GM12878 (cell line): Measurements from ENCODE around the gene TXNRD3. TPM values are rescaled to one million over a fixed set of nuclear protein-coding genes. Genes with fewer than 3 reads are reported as not detected.
"Not testable (repeated sequence)": the region's sequence is repeated elsewhere in the genome, so short reads cannot be mapped to it uniquely, and the experiment has no call there.

Source experiments
- ATAC-seq: fragments of 200-7000 bp; cut with Tn5 transposase; 3 replicates; pipeline ENCODE4 v1.9.1; 2020; ENCODE audit warnings: mild to moderate bottlenecking, moderate library complexity
- BruUV-seq: library from RNA; stranded (reverse); fragments of 400-500 nt; replicated peaks from 2 replicates; lab custom pipeline; 2021; lab: Mats Ljungman, UMichigan
- CTCF ChIA-PET: fragments of 300-600 bp; sonication (Branson Sonifier 250); formaldehyde crosslinking; extraction: SDS; loops from one replicate; lab custom pipeline; 2021; ENCODE audit warnings: inconsistent platforms; lab: Yijun Ruan, JAX
- POLR2A ChIA-PET: fragments of 350-600 bp; formaldehyde crosslinking; extraction: SDS; loops from one replicate; lab custom pipeline; 2021; ENCODE audit warnings: inconsistent platforms; lab: Charles Lee
- RAD21 ChIA-PET: fragments of 300-600 bp; sonication (Branson Sonifier 250); formaldehyde crosslinking; loops from one replicate; lab custom pipeline; 2023; ENCODE audit warnings: antibody characterized with exemption; ENCODE audit not compliant: unreplicated experiment; lab: Charles Lee
- SMC1A ChIA-PET: fragments of 300-600 bp; sonication (Branson Sonifier 250); formaldehyde crosslinking; loops from one replicate; lab custom pipeline; 2023; ENCODE audit not compliant: unreplicated experiment, uncharacterized antibody; lab: Charles Lee
- DNase-seq: peaks from one replicate; pipeline ENCODE4 v3.0.0-alpha.2; 2011; ENCODE audit warnings: low read depth, low spot score
- FAIRE-seq: peaks from 3 replicates; lab custom pipeline; 2011; peaks lifted over from hg19 to GRCh38; lab: Jason Lieb, UNC
- H2AFZ ChIP-seq: 2 replicates; pipeline ENCODE4 v1.6.0; 2011; ENCODE audit warnings: low read depth, low read length, control low read depth; ENCODE audit not compliant: control insufficient read depth
- H3K27ac ChIP-seq: 2 replicates; pipeline ENCODE4 v1.5.1; 2011; ENCODE audit warnings: control low read depth; ENCODE audit not compliant: control insufficient read depth, insufficient read depth
- H3K27me3 ChIP-seq, 2 experiments: replicated peaks in 1 of 2; 2 replicates each; pipeline versions ENCODE4 v1.6.0 to v1.6.1; 2011; ENCODE audit warnings: low read length in 1 of 2; ENCODE audit not compliant: control insufficient read depth in 2 of 2, insufficient read depth in 2 of 2
- H3K36me3 ChIP-seq, 2 experiments: 2 replicates each; pipeline ENCODE4 v1.5.1; 2011; ENCODE audit warnings: low read length in 1 of 2; ENCODE audit not compliant: control insufficient read depth in 2 of 2, insufficient read depth in 2 of 2
- H3K4me1 ChIP-seq: 2 replicates; pipeline ENCODE4 v1.6.1; 2011; ENCODE audit warnings: mild to moderate bottlenecking, low read length, moderate library complexity, mixed read lengths; ENCODE audit not compliant: control insufficient read depth, insufficient read depth
- H3K4me2 ChIP-seq: 2 replicates; pipeline ENCODE4 v1.6.0; 2011; ENCODE audit warnings: control low read depth; ENCODE audit not compliant: control insufficient read depth, insufficient read depth
- H3K4me3 ChIP-seq: fragments of 200-600 bp; sonication (generic); 2 replicates; pipeline ENCODE4 v1.5.1; 2016
- H3K79me2 ChIP-seq: 2 replicates; pipeline ENCODE4 v1.6.0; 2011; ENCODE audit warnings: low read length; ENCODE audit not compliant: control insufficient read depth, insufficient read depth
- H3K9ac ChIP-seq: 2 replicates; pipeline ENCODE4 v1.8.0; 2011; ENCODE audit warnings: low read length, control low read depth, mixed read lengths; ENCODE audit not compliant: control insufficient read depth, insufficient read depth
- H3K9me3 ChIP-seq: replicated peaks from 3 replicates; pipeline ENCODE4 v1.5.1; 2011; ENCODE audit warnings: mild to moderate bottlenecking, low read length; ENCODE audit not compliant: control insufficient read depth, insufficient read depth
- H4K20me1 ChIP-seq: 2 replicates; pipeline ENCODE4 v1.6.0; 2011; ENCODE audit not compliant: control insufficient read depth, insufficient read depth
- CEBPB ChIP-seq, 2 experiments: fragments of 150-350 bp in 1 of 2; IDR thresholded peaks; 2 replicates each; pipeline ENCODE4 v1.6.1; 2012 to 2014; ENCODE audit warnings: low read depth in 2 of 2, low read length in 2 of 2, borderline replicate concordance in 1 of 2, inconsistent platforms in 1 of 2
- HDAC6 ChIP-seq: fragments of 200-600 bp; sonication (generic); IDR thresholded peaks from one replicate; pipeline ENCODE4 v1.8.0; 2017; ENCODE audit warnings: antibody characterized with exemption; ENCODE audit not compliant: unreplicated experiment
- IKZF1 ChIP-seq: fragments of 450-650 bp; conservative IDR thresholded peaks from 2 replicates; pipeline ENCODE4 v1.6.1; 2017; ENCODE audit warnings: antibody characterized with exemption, mild to moderate bottlenecking
- NBN ChIP-seq: fragments of 450-650 bp; IDR thresholded peaks from 2 replicates; pipeline ENCODE4 v1.6.1; 2016
- SMC3 ChIP-seq: IDR thresholded peaks from 2 replicates; pipeline ENCODE4 v1.6.1; 2011; ENCODE audit warnings: low read length, improper control_type of control experiment, borderline replicate concordance
- TAF1 ChIP-seq: IDR thresholded peaks from 2 replicates; pipeline ENCODE4 v1.6.1; 2011; ENCODE audit warnings: mild to moderate bottlenecking, low read depth, low read length, borderline replicate concordance
- ZNF207 ChIP-seq: fragments of 450-650 bp; IDR thresholded peaks from 2 replicates; pipeline ENCODE4 v1.6.1; 2014; ENCODE audit warnings: antibody characterized with exemption, mild to moderate bottlenecking, borderline replicate concordance
- WGBS: methylation state at CpG from one replicate; pipeline ENCODE4 v1.1.6; 2016; ENCODE audit warnings: low lambda C conversion rate; ENCODE audit not compliant: insufficient replicate concordance, insufficient coverage; ENCODE audit errors: missing lambda C conversion rate; 5-methylcytosine and 5-hydroxymethylcytosine counted together
- in situ Hi-C: fragments of 300-500 bp; cut with MboI; formaldehyde crosslinking; loops from 9 replicates; pipeline ENCODE4 v1.14.3; 2018; ENCODE audit warnings: mixed read lengths
- intact Hi-C: fragments of 100-400 bp; cut with micrococcal nuclease; formaldehyde crosslinking; loops from one replicate; pipeline ENCODE4 v1.14.2; 2022; ENCODE audit not compliant: unreplicated experiment
- polyA plus RNA-seq, 11 experiments: library from polyadenylated mRNA; depleted of rRNA in 4 of 11; unstranded in 6 of 11; stranded (reverse) in 5 of 11; fragments of >200 nt; fragmentation: Nextera tagmentation in 4 of 11; fragmentation: Illumina TruSeq in 1 of 11; extraction: Ambion mirVana in 4 of 11; extraction: Trizol in 1 of 11; gene quantifications; 1 replicate in 1 of 11; 2 replicates in 10 of 11; pipeline versions ENCODE4 v1.2.1 to v1.2.3, GENCODE V29; 2011 to 2016; ENCODE audit warnings: inconsistent platforms in 2 of 11, missing spikeins in 2 of 11, low read depth in 1 of 11
- total RNA-seq, 4 experiments: library from RNA; depleted of rRNA in 3 of 4; stranded (reverse); fragments of >200 nt in 3 of 4; fragmentation: Illumina TruSeq in 1 of 4; extraction: Trizol in 1 of 4; gene quantifications; 2 replicates each; pipeline versions ENCODE4 v1.2.1 to v1.2.3, GENCODE V29; 2013 to 2021
- TF ChIP-seq, protein P1 (sequence below): IDR thresholded peaks from 2 replicates; pipeline ENCODE4 v1.6.1; 2011; ENCODE audit warnings: borderline replicate concordance, low read depth, mild to moderate bottlenecking, moderate library complexity, mixed read lengths, low read length; ENCODE audit not compliant: insufficient read depth; ENCODE audit errors: extremely low read length

TXNRD3 gene
- total and polyA plus RNA-seq, 10 of the 15 experiments (the other 5 are each of a cell fraction or from before 2014, with no cell fraction given): not detected

GRCh38 chr3:126599101-126599500, 55.8 kb downstream of the TXNRD3 start:
- no TSS peak for BruUV-seq

DNA sequence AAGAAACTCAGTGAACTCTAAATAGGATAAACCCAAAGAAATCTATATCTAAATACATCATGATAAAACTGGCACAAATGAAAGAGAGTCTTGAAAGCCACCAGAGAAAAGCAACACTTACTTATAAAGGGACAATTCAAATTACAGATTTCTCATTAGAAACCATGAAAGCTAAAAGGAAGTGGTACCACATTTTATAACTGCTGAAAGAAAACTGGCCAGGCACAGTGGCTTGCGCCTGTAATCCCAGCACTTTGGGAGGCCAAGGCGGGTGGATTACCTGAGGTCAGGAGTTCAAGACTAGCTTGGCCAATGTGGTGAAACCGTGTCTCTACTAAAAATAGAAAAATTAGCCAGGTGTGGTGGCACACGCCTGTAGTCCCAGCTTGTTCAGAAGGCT, 59.4 kb downstream of the TXNRD3 start:
- intact Hi-C loops, FAIRE-seq, POLR2A ChIA-PET, H3K4me1 ChIP-seq, RAD21 ChIA-PET, ATAC-seq, H3K27ac ChIP-seq, DNase-seq, BruUV-seq, H4K20me1 ChIP-seq, in situ Hi-C loops, SMC1A ChIA-PET, H3K79me2 ChIP-seq, H3K9ac ChIP-seq, H3K4me2 ChIP-seq, H3K27me3 ChIP-seq, H3K9me3 ChIP-seq, H3K36me3 ChIP-seq, H2AFZ ChIP-seq, H3K4me3 ChIP-seq: not testable (repeated sequence)
- 47% methylated on average over 4 of the region's 4 CpGs for WGBS
- CTCF ChIA-PET: interaction anchor here (0.6 kb wide), 1 partner anchor 685 kb away, joined by 3 read pairs; no protein-coding TSS in a partner anchor

More at GRCh38 chr3:126599101-126599500, 55.8 kb downstream of the TXNRD3 start:
- Histone ChIP-seq H3K27ac (no peak overlapping the region), H3K36me3 (no peaks in the 10 kb centered on the region), H3K4me1 (no peaks in the 10 kb centered on the region), H3K4me2 (no peak overlapping the region)
- SMC1A ChIA-PET: no interaction called here
- DNase-seq: no peak
- 6% methylated on average over 1 of the region's 1 CpG for WGBS
- no peak for TF ChIP-seq IKZF1
- no peak for TF ChIP-seq NBN
- TF ChIP-seq SMC3: no peak
- TF ChIP-seq HDAC6: no peak
- TF ChIP-seq TAF1: no peak
- TF ChIP-seq CEBPB (IDR thresholded peaks at IDR 0.05; ENCODE audit: borderline replicate concordance in 1 of 2, low read depth in 2 of 2, low read length in 2 of 2): no peak
- TF ChIP-seq, protein P1, sequence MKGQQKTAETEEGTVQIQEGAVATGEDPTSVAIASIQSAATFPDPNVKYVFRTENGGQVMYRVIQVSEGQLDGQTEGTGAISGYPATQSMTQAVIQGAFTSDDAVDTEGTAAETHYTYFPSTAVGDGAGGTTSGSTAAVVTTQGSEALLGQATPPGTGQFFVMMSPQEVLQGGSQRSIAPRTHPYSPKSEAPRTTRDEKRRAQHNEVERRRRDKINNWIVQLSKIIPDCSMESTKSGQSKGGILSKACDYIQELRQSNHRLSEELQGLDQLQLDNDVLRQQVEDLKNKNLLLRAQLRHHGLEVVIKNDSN: no peak
- no peak for TF ChIP-seq ZNF207
- TF ChIP-seq, all 136 proteins: peak for 0
- in situ Hi-C loops (no loop called here), intact Hi-C loops (no loop called here)
- RAD21 ChIA-PET: no interaction called here
- CTCF ChIA-PET: no interaction called here
- Histone ChIP-seq H3K9me3 (no peaks in the 10 kb centered on the region), H3K27me3 (no peaks in the 10 kb centered on the region; a peak in 1 of 4 replicates), H2AFZ (no peak overlapping the region), H3K79me2 (no peaks in the 10 kb centered on the region), H3K4me3 (no peak overlapping the region), H4K20me1 (no peaks in the 10 kb centered on the region), H3K9ac (no peak overlapping the region)
- FAIRE-seq (no peak), ATAC-seq (no peak)
- POLR2A ChIA-PET: no interaction called here

- in situ Hi-C loops, RAD21 ChIA-PET, H3K36me3 ChIP-seq, H3K79me2 ChIP-seq, FAIRE-seq, SMC1A ChIA-PET, intact Hi-C loops, H3K27me3 ChIP-seq, H3K9me3 ChIP-seq, H2AFZ ChIP-seq, H3K4me1 ChIP-seq, H3K9ac ChIP-seq, H3K4me2 ChIP-seq, H3K4me3 ChIP-seq, ATAC-seq, POLR2A ChIA-PET, BruUV-seq, H3K27ac ChIP-seq, DNase-seq, H4K20me1 ChIP-seq: not testable (repeated sequence)
- WGBS: 14% methylated on average over 5 of the region's 5 CpGs
- CTCF ChIA-PET: interaction anchor here (0.7 kb wide), 1 partner anchor 237 kb away, joined by 3 read pairs; no protein-coding TSS in a partner anchor
These were observed 63.4 kb downstream of the TXNRD3 start for GRCh38 chr3:126591515-126591914.
